Measurements from ENCODE around the gene DNAH12. TPM values are rescaled to one million over a fixed set of nuclear protein-coding genes. Genes with fewer than 3 reads are reported as not detected.

Gene DNAH12
- total and polyA plus RNA-seq, 2 donors (not counting 3 experiments of a cell fraction or from before 2014, with no cell fraction given): 0.06 to 0.20 TPM

- H3K36me3 ChIP-seq (ENCODE audit: control insufficient read depth in 2 of 2, extremely low read depth in 1 of 2, insufficient read depth in 2 of 2, low read length in 2 of 2): no peaks in the 10 kb centered on the region
- CTCF ChIA-PET: interaction anchor here (0.9 to 3.3 kb wide), 5 partner anchors 45 to 296 kb away, joined by 3 to 27 read pairs (median 5); no protein-coding TSS in a partner anchor
- peaks cover 42% of the 10 kb centered on the region for H3K79me2 ChIP-seq (ENCODE audit: control insufficient read depth, insufficient read depth, low read length)
- POLR2A ChIA-PET: interaction anchor here (2.1 kb wide), 1 partner anchor 40 kb away, joined by 11 read pairs; the partner anchor contains the start of gene ARF4
- TF ChIP-seq, protein P1, sequence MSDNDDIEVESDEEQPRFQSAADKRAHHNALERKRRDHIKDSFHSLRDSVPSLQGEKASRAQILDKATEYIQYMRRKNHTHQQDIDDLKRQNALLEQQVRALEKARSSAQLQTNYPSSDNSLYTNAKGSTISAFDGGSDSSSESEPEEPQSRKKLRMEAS (IDR thresholded peaks at IDR 0.05; ENCODE audit: insufficient read depth, insufficient read length): no peak
- no peak for TF ChIP-seq MYC (IDR thresholded peaks at IDR 0.05; ENCODE audit: low read depth, low read length)
- no peak for TF ChIP-seq FOS (IDR thresholded peaks at IDR 0.05; ENCODE audit: borderline replicate concordance, insufficient read depth, low read length)
- no peak for TF ChIP-seq CTCF (IDR thresholded peaks at IDR 0.05; ENCODE audit: extremely low read depth in 1 of 2, insufficient read depth in 1 of 2, low read depth in 1 of 2, low read length in 2 of 2)
- peak; percentile 34 for TF ChIP-seq POLR2A (IDR thresholded peaks at IDR 0.05; ENCODE audit: low read depth, low read length)
- TF ChIP-seq EZH2 (IDR thresholded peaks at IDR 0.05; ENCODE audit: borderline replicate concordance, low read depth, low read length, severe bottlenecking): no peak
- TF ChIP-seq POLR2AphosphoS5 (IDR thresholded peaks at IDR 0.05; ENCODE audit: insufficient read depth, low read depth, low read length): peak; percentile 17
- TF ChIP-seq GATA2 (IDR thresholded peaks at IDR 0.05; ENCODE audit: insufficient read depth, insufficient read length, low read depth, low read length): no peak
- H2AFZ ChIP-seq (ENCODE audit: low read depth, low read length): peak overlapping the region; percentile 89
- H3K27ac ChIP-seq (ENCODE audit: insufficient read depth, low read depth, low read length): peak overlapping the region; percentile 81
- dilution Hi-C loops (cut with MboI; ENCODE audit: extremely low pct_ligation_motif_present, low sequenced_read_pairs) (no loop called here), intact Hi-C loops (cut with micrococcal nuclease) (loop anchor here (2.0 to 10.0 kb wide), 6 partner anchors 38 to 455 kb away; partner anchors contain the start of genes APPL1, ARF4 and SLMAP)
- FAIRE-seq (peak; percentile 18), DNase-seq (ENCODE audit: low read depth, low spot score) (peak; percentile 58)
- H4K20me1 ChIP-seq (replicated peaks; ENCODE audit: control insufficient read depth, extremely low read depth, insufficient read depth, low read length): no peaks in the 10 kb centered on the region
- no TSS peak for BruUV-seq (replicated peaks)
- peak overlapping the region; percentile 70 for H3K9ac ChIP-seq (replicated peaks; ENCODE audit: extremely low read depth, insufficient read depth, low read length)
- no peaks in the 10 kb centered on the region for H3K9me3 ChIP-seq (replicated peaks; ENCODE audit: control insufficient read depth, insufficient read depth, low read length)
- H3K4me3 ChIP-seq (replicated peaks in 1 of 3; ENCODE audit: insufficient read depth in 1 of 3, low read depth in 1 of 3, low read length in 3 of 3): peak overlapping the region; percentile 44 to 84 (median 48)
- H3K4me1 ChIP-seq (ENCODE audit: control insufficient read depth, extremely low read depth, insufficient read depth, low read length): peaks cover 21% of the 10 kb centered on the region
- H3K4me2 ChIP-seq (ENCODE audit: insufficient read depth, low read length): peak overlapping the region; percentile 96
- no peaks in the 10 kb centered on the region for H3K9me1 ChIP-seq (replicated peaks; ENCODE audit: control insufficient read depth, extremely low read depth, insufficient read depth, low read length)
- H3K27me3 ChIP-seq (ENCODE audit: control insufficient read depth in 2 of 2, insufficient read depth in 2 of 2, low read length in 2 of 2): no peaks in the 10 kb centered on the region
These were observed 13.0 kb upstream of the DNAH12 start for GRCh38 chr3:57557085-57557537.
